PC-3 (cell line): ENCODE results near the gene RPL35.

Source experiments
- CTCF ChIP-seq: fragments of 300-600 bp; sonication (generic); conservative IDR thresholded peaks from 2 replicates; pipeline ENCODE4 v1.5.1; 2017; ENCODE audit warnings: antibody characterized with exemption, low read depth, mild to moderate bottlenecking, low read length
- EZH2 ChIP-seq: fragments of 300-600 bp; sonication (generic); IDR thresholded peaks from one replicate; pipeline ENCODE4 v1.6.1; 2017; ENCODE audit warnings: antibody characterized with exemption, mild to moderate bottlenecking, low read length; ENCODE audit not compliant: unreplicated experiment
- EZH2phosphoT487 ChIP-seq: fragments of 300-600 bp; sonication (generic); IDR thresholded peaks from 2 replicates; pipeline ENCODE4 v1.6.1; 2018; ENCODE audit warnings: mild to moderate bottlenecking, antibody characterized with exemption, low read length, borderline replicate concordance

- peak; percentile 58 for TF ChIP-seq CTCF
- no peak for TF ChIP-seq EZH2
- TF ChIP-seq EZH2phosphoT487, result no peak
Observed at GRCh38 chr9:124894741-124895170, 33.0 kb upstream of the RPL35 start.
